H1 (cell line): ENCODE data around the gene ARHGEF25. TPM values are rescaled to one million over a fixed set of nuclear protein-coding genes. Genes with fewer than 3 reads are reported as not detected.

ENCODE experiments used
- CTCF ChIA-PET: fragments of 300-600 bp; sonication (Branson Sonifier 250); formaldehyde crosslinking; loops from one replicate; lab custom pipeline; 2021; ENCODE audit not compliant: partially characterized antibody; lab: Charles Lee
- POLR2A ChIA-PET: fragments of 300-600 bp; sonication (Branson Sonifier 250); formaldehyde crosslinking; loops from one replicate; lab custom pipeline; 2021; ENCODE audit warnings: inconsistent platforms; ENCODE audit not compliant: partially characterized antibody; lab: Charles Lee
- DNase-seq, 2 experiments: peaks; one replicate each; pipeline versions ENCODE4 v3.0.0 to v3.0.0-alpha.2; 2010 to 2022; ENCODE audit warnings: low spot score in 2 of 2, low read depth in 1 of 2, mixed read lengths in 1 of 2
- FAIRE-seq: peaks from 2 replicates; lab custom pipeline; 2011; peaks lifted over from hg19 to GRCh38; lab: Jason Lieb, UNC
- H2AFZ ChIP-seq: 2 replicates; pipeline ENCODE4 v1.8.1; 2012; ENCODE audit warnings: low read length, inconsistent platforms
- H2AK5ac ChIP-seq: 2 replicates; pipeline ENCODE4 v1.6.1; 2013; ENCODE audit warnings: low read depth, low read length
- H2BK120ac ChIP-seq: replicated peaks from 2 replicates; pipeline ENCODE3; 2013; ENCODE audit warnings: low read depth, low read length, inconsistent platforms
- H2BK12ac ChIP-seq: 2 replicates; pipeline ENCODE4 v1.6.1; 2013; ENCODE audit warnings: low read depth, low read length
- H2BK15ac ChIP-seq: 2 replicates; pipeline ENCODE4 v1.6.1; 2013; ENCODE audit warnings: low read length
- H2BK20ac ChIP-seq: 2 replicates; pipeline ENCODE4 v1.6.1; 2013; ENCODE audit warnings: low read length
- H2BK5ac ChIP-seq: 2 replicates; pipeline ENCODE4 v1.6.1; 2013; ENCODE audit warnings: low read depth, low read length
- H3K14ac ChIP-seq: 2 replicates; pipeline ENCODE4 v1.6.1; 2013; ENCODE audit warnings: inconsistent platforms; ENCODE audit not compliant: insufficient read length
- H3K18ac ChIP-seq: 2 replicates; pipeline ENCODE4 v1.6.1; 2013; ENCODE audit warnings: low read length; ENCODE audit errors: extremely low read depth
- H3K23ac ChIP-seq: 2 replicates; pipeline ENCODE4 v1.6.1; 2013; ENCODE audit warnings: inconsistent platforms; ENCODE audit not compliant: insufficient read length
- H3K23me2 ChIP-seq: 2 replicates; pipeline ENCODE4 v1.6.1; 2013; ENCODE audit warnings: low read depth, low read length
- H3K27ac ChIP-seq: 2 replicates; pipeline ENCODE4 v1.6.1; 2011; ENCODE audit warnings: low read depth, low read length, inconsistent platforms
- H3K27me3 ChIP-seq, 4 experiments: replicated peaks in 1 of 4; 1 replicate in 1 of 4; 2 replicates in 3 of 4; pipeline versions ENCODE4 v1.6.1 to v1.8.1; 2011 to 2013; ENCODE audit warnings: low read length in 3 of 4, mild to moderate bottlenecking in 3 of 4, inconsistent platforms in 2 of 4, mixed read lengths in 2 of 4, moderate library complexity in 1 of 4; ENCODE audit not compliant: control insufficient read depth in 3 of 4, insufficient read depth in 3 of 4; ENCODE audit errors: extremely low read depth in 1 of 4
- H3K36me3 ChIP-seq, 4 experiments: 2 replicates each; pipeline versions ENCODE4 v1.6.1 to v1.8.1; 2011 to 2013; ENCODE audit warnings: mild to moderate bottlenecking in 4 of 4, low read length in 3 of 4, moderate library complexity in 2 of 4, control low read depth in 1 of 4, inconsistent platforms in 1 of 4; ENCODE audit not compliant: insufficient read depth in 4 of 4, control insufficient read depth in 2 of 4
- H3K4ac ChIP-seq: replicated peaks from 2 replicates; pipeline ENCODE3; 2013; ENCODE audit warnings: low read length, low read depth, mixed read lengths, inconsistent platforms; ENCODE audit not compliant: insufficient read length
- H3K4me1 ChIP-seq, 4 experiments: replicated peaks in 1 of 4; 1 replicate in 1 of 4; 2 replicates in 3 of 4; pipeline versions ENCODE4 v1.6.1 to v1.8.1; 2011 to 2013; ENCODE audit warnings: low read length in 3 of 4, inconsistent platforms in 2 of 4, mixed read lengths in 1 of 4; ENCODE audit not compliant: insufficient read depth in 4 of 4, control insufficient read depth in 3 of 4
- H3K4me2 ChIP-seq, 2 experiments: 2 replicates each; pipeline versions ENCODE4 v1.6.1 to v1.8.1; 2011 to 2013; ENCODE audit warnings: low read depth in 2 of 2, low read length in 2 of 2, control low read depth in 1 of 2, inconsistent platforms in 1 of 2, mild to moderate bottlenecking in 1 of 2; ENCODE audit not compliant: insufficient read depth in 1 of 2
- H3K4me3 ChIP-seq, 4 experiments: fragments of 200-600, 300-600 bp in 1 of 4; sonication (generic), shearing (Covaris generic), sonication (Bioruptor Twin) in 1 of 4; 2 replicates each; pipeline versions ENCODE4 v1.5.1 to v1.8.1; 2011 to 2016; ENCODE audit warnings: low read length in 4 of 4, low read depth in 3 of 4, control low read depth in 2 of 4, inconsistent platforms in 2 of 4, mild to moderate bottlenecking in 2 of 4, mixed read lengths in 1 of 4, moderate library complexity in 1 of 4; ENCODE audit not compliant: insufficient read depth in 2 of 4; ENCODE audit errors: extremely low read depth in 1 of 4
- H3K56ac ChIP-seq: replicated peaks from 2 replicates; pipeline ENCODE3; 2013; ENCODE audit warnings: low read depth, mild to moderate bottlenecking, mixed read lengths, low read length, inconsistent platforms; ENCODE audit not compliant: insufficient read length
- H3K79me1 ChIP-seq: 2 replicates; pipeline ENCODE4 v1.6.1; 2013; ENCODE audit warnings: low read depth, low read length, control low read depth
- H3K79me2 ChIP-seq, 2 experiments: 2 replicates each; pipeline versions ENCODE4 v1.6.1 to v1.8.1; 2012 to 2013; ENCODE audit warnings: low read length in 2 of 2, mild to moderate bottlenecking in 2 of 2, inconsistent platforms in 1 of 2; ENCODE audit not compliant: insufficient read depth in 2 of 2, control insufficient read depth in 1 of 2
- H3K9ac ChIP-seq, 4 experiments: replicated peaks in 1 of 4; 1 replicate in 1 of 4; 2 replicates in 3 of 4; pipeline versions ENCODE4 v1.6.1 to v1.8.1; 2011 to 2013; ENCODE audit warnings: low read depth in 3 of 4, low read length in 3 of 4, control low read depth in 2 of 4, mild to moderate bottlenecking in 2 of 4, moderate library complexity in 2 of 4, inconsistent platforms in 1 of 4; ENCODE audit errors: extremely low read depth in 1 of 4
- H3K9me3 ChIP-seq, 2 experiments: 2 replicates each; pipeline versions ENCODE4 v1.6.1 to v1.8.1; 2012 to 2013; ENCODE audit warnings: mild to moderate bottlenecking in 2 of 2, moderate library complexity in 2 of 2, control low read depth in 1 of 2, inconsistent platforms in 1 of 2, low read depth in 1 of 2, low read length in 1 of 2, mixed read lengths in 1 of 2; ENCODE audit not compliant: insufficient read depth in 2 of 2
- H4K20me1 ChIP-seq, 2 experiments: replicated peaks in 1 of 2; 2 replicates each; pipeline versions ENCODE3 to v1.8.1; 2011 to 2013; ENCODE audit warnings: inconsistent platforms in 2 of 2, low read length in 2 of 2, mild to moderate bottlenecking in 1 of 2; ENCODE audit not compliant: insufficient read depth in 2 of 2, control insufficient read depth in 1 of 2
- H4K5ac ChIP-seq: 2 replicates; pipeline ENCODE4 v1.6.1; 2013; ENCODE audit warnings: low read length, low read depth, mixed read lengths, inconsistent platforms; ENCODE audit not compliant: insufficient read length
- H4K8ac ChIP-seq: 2 replicates; pipeline ENCODE4 v1.8.0; 2013; ENCODE audit warnings: mild to moderate bottlenecking, moderate library complexity, low read length, inconsistent platforms; ENCODE audit not compliant: insufficient read depth; ENCODE audit errors: extremely low read depth
- H4K91ac ChIP-seq: replicated peaks from 2 replicates; pipeline ENCODE3; 2013; ENCODE audit warnings: low read length, mixed read lengths, inconsistent platforms; ENCODE audit not compliant: insufficient read length
- NRF1 ChIP-seq: IDR thresholded peaks from 2 replicates; pipeline ENCODE4 v1.6.1; 2011; ENCODE audit warnings: mild to moderate bottlenecking, low read depth, low read length, improper control_type of control experiment
- POU5F1 ChIP-seq: IDR thresholded peaks from 2 replicates; pipeline ENCODE4 v1.6.1; 2011; ENCODE audit warnings: low read depth, mild to moderate bottlenecking, low read length, moderate library complexity
- SIRT6 ChIP-seq: IDR thresholded peaks from one replicate; pipeline ENCODE4 v1.7.1; 2012; ENCODE audit warnings: low read length, inconsistent platforms
- TAF7 ChIP-seq: optimal IDR thresholded peaks from 2 replicates; pipeline ENCODE3; 2011; ENCODE audit warnings: low read depth, mild to moderate bottlenecking, inconsistent platforms, low read length, moderate library complexity, borderline replicate concordance
- TBP ChIP-seq: IDR thresholded peaks from 2 replicates; pipeline ENCODE4 v1.6.1; 2011; ENCODE audit warnings: low read depth, low read length, improper control_type of control experiment
- WGBS, 2 experiments: shearing (Covaris generic) in 1 of 2; methylation state at CpG; one replicate each; pipeline versions ENCODE4 v1.1.6 to v1.1.7; 2013 to 2015; ENCODE audit warnings: low lambda C conversion rate in 2 of 2, mixed read lengths in 2 of 2, inconsistent platforms in 1 of 2, low coverage in 1 of 2, missing lambda C conversion rate in 1 of 2; ENCODE audit not compliant: insufficient replicate concordance in 2 of 2, insufficient coverage in 1 of 2, insufficient read length in 1 of 2; ENCODE audit errors: extremely low coverage in 1 of 2, missing lambda C conversion rate in 1 of 2; 5-methylcytosine and 5-hydroxymethylcytosine counted together
- polyA plus RNA-seq, 7 experiments: library from polyadenylated mRNA; depleted of rRNA in 3 of 7; stranded (reverse) in 5 of 7; unstranded in 2 of 7; fragments of >200 nt in 5 of 7; fragments of 200-250 nt in 2 of 7; gene quantifications; 1 replicate in 5 of 7; 2 replicates in 1 of 7; 4 replicates in 1 of 7; pipeline versions ENCODE4 v1.2.1 to v1.2.3, GENCODE V29; 2011 to 2013; ENCODE audit warnings: missing spikeins in 2 of 7, mixed read lengths in 2 of 7
- total RNA-seq: library from RNA; stranded (reverse); fragmentation: NEBNext Ultra II Directional; extraction: Animal tissue kit (Norgen Biotek cat#: 25700); gene quantifications from 2 replicates; pipeline ENCODE4 v1.2.1, GENCODE V29; 2021

Gene ARHGEF25
- total and polyA plus RNA-seq, 2 of the 8 experiments (the other 6 are each of a cell fraction or from before 2014, with no cell fraction given) = 5.9 to 8.8 TPM

GRCh38 chr12:57580466-57580795 is 30.8 kb upstream of the ARHGEF25 start:
- Histone ChIP-seq H3K9ac (no peak overlapping the region), H2BK5ac (no peak overlapping the region), H3K79me2 (no peaks in the 10 kb centered on the region), H2BK12ac (no peak overlapping the region), H3K23me2 (no peaks in the 10 kb centered on the region), H2BK120ac (no peak overlapping the region), H2BK15ac (no peak overlapping the region), H2BK20ac (no peak overlapping the region), H3K23ac (no peak overlapping the region), H3K36me3 (peaks cover 18 to 60% (median 39%) of the 10 kb centered on the region in 4 experiments), H4K5ac (no peak overlapping the region), H3K27me3 (no peaks in the 10 kb centered on the region), H2AK5ac (no peak overlapping the region), H3K14ac (no peak overlapping the region), H3K27ac (no peak overlapping the region), H3K4me2 (no peak overlapping the region), H4K91ac (no peak overlapping the region), H3K18ac (no peak overlapping the region), H3K4me3 (no peak overlapping the region), H3K56ac (no peak overlapping the region), H2AFZ (no peak overlapping the region), H3K4ac (no peak overlapping the region), H3K4me1 (no peaks in the 10 kb centered on the region)
- FAIRE-seq (no peak), DNase-seq (no peak)
- 96% methylated on average over 4 of the region's 4 CpGs; no CpG with 5 or more reads in 1 of the 2 experiments for WGBS, 2 experiments
- ChIA-PET POLR2A (interaction anchor here (0.8 to 2.1 kb wide), 2 partner anchors 34 to 64 kb away, joined by 3 to 6 read pairs; no protein-coding TSS in a partner anchor), CTCF (interaction anchor here (1.0 to 7.8 kb wide), 6 partner anchors 10 to 155 kb away, joined by 4 to 201 read pairs (median 74); partner anchors contain the start of genes ARHGEF25 and B4GALNT1)
- TF ChIP-seq SIRT6 (no peak), NRF1 (no peak), TAF7 (no peak), TBP (no peak), POU5F1 (no peak)
- TF ChIP-seq, all 59 proteins: peak for 0
- H4K8ac ChIP-seq = no peak overlapping the region
- H4K20me1 ChIP-seq = peaks cover 4 to 10% of the 10 kb centered on the region in 2 experiments
- H3K9me3 ChIP-seq = no peaks in the 10 kb centered on the region
- no peaks in the 10 kb centered on the region for H3K79me1 ChIP-seq
